GM21515 (cell line): ENCODE measurements around the gene MS4A6E.

ENCODE experiments used
- ATAC-seq: cut with Tn5 transposase; IDR thresholded peaks from one replicate; pipeline ENCODE4 v1.9.1; 2021; ENCODE audit not compliant: unreplicated experiment

MS4A6E gene

DNA sequence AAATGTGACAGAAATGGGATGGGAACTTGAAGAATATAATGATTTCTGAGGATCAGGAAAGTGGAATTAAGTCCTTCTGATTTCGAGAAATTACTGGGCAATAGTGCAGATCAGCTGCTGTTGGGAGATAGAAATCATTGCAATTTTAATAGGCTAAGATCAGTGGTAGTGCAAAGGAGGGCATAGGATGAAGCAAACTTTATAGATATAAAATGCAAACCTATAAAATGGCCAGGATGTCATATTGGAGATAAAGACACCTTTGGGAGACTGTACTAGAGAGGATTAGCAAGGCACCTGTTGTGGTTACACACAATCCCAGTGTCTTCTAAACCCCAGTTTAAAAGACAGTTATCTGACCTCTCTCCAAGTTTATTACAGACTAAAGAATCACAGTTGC is 44.8 kb downstream of the MS4A6E start:
- ATAC-seq: no peak

DNA sequence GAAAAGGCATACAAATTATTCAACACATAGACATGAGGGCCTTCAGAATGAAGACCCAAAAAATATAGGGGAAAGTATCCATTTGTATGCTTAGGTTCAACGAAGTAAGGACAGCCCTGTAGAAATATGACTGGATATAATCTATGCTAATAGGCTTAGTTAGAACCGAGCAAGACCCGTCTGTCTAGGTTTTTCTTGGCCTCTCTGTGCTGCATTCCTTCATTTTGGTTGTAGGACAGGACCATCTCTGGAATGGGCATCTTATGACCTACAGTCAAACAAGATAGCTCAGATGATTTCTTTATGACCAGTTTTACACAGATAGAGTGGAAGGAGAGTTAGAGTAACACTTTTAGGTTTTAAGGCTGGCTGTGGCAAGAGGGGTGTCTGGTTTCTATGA is 45.7 kb downstream of the MS4A6E start:
- ATAC-seq: no peak

DNA sequence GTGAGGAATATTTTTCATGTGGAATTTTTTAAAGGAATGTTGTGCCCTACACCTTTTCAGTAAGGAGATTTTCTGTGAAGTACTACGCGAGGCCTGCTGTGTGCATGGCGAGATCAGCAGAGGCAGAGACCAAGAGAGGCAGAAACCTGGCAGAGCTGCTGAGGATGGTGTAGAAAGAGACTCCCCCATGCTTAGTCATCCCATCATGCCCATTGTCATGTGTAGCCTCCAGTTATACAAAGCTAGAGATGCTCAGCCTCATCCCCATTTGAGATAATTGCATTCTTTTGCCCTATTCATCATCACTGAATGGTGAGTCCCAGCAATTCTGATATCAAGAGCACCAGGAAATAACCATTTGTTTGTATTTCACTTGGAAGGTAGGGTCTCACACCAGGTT is 48.3 kb downstream of the MS4A6E start:
- ATAC-seq: no peak

DNA sequence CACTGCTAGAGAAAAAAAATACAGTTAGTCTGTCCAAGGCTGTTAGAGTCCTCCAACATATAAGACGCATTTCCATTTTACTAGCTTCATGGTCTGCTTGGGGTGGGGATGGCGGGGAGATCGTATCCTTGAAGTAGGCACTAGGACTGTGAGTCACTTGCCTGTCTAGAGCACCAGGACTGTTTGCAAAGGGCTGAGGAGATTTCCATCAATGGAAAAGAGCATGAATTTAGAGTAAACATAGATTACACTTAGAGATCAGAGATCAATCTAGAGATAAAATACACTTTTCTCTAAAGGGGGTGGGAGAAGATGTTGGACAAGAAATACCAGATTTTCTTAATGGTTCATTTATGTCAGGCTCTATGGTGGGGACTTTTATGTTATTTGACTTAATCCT is 49.5 kb downstream of the MS4A6E start:
- ATAC-seq: no peak

DNA sequence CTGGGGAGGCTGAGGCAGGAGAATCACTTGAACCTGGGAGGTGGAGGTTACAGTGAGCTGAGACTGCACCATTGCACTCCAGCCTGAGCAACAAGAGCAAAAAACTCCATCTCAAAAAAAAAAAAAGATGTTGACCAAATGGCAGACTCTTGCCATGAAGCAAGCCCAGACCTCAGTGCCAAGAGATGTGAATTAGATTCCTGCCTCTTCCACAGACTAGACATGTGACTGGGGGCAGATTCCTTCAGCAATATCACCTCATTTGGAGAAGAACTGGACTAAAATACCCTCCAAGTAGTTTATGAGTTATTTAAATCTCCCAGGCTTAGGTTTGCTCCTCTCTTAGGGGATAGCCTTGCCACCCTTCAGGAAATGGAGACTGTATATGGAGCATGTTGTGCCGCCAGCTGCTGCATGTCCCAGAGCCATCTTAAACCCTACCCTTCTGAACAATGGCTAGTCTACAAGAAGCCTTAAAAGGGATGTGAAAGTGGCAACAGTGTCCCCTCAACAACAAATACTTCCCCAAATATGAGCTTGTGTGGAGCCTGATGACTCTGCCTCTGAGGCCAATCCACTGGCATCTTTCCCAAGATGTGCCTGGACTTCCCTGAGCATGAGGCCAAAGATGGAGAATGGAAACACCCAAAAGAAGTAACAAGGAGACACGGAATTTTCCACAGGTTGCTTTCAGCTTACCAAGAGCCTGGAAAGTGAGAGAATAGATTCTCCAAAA is 50.5 kb downstream of the MS4A6E start:
- peak; percentile 52 for ATAC-seq

DNA sequence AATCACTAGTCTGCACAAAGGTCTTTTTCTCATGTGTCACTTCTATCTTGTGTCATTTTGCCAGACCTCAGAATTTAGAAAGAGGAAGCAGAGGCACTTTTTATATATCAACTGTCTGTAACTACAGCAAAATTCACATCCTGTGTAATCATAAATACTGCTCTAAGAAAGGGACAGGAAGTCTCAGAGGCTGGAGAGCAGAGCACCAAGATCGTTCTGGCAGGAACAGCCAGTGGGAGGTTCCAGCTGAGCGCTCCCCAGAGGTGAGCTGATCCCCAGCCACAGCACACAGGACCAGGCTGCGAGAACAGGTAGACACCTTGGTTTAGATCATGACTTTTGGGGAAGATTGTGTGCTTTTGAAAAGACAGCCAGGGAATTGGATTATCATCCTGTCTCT is 51.3 kb downstream of the MS4A6E start, which contains the start of gene MS4A7:
Gene MS4A7, plus strand, starts transcription at position 179 of the 400 bp plus-strand sequence. CDS start 4,610 bp downstream, outside the sequence.
- ATAC-seq: peak; percentile 92

DNA sequence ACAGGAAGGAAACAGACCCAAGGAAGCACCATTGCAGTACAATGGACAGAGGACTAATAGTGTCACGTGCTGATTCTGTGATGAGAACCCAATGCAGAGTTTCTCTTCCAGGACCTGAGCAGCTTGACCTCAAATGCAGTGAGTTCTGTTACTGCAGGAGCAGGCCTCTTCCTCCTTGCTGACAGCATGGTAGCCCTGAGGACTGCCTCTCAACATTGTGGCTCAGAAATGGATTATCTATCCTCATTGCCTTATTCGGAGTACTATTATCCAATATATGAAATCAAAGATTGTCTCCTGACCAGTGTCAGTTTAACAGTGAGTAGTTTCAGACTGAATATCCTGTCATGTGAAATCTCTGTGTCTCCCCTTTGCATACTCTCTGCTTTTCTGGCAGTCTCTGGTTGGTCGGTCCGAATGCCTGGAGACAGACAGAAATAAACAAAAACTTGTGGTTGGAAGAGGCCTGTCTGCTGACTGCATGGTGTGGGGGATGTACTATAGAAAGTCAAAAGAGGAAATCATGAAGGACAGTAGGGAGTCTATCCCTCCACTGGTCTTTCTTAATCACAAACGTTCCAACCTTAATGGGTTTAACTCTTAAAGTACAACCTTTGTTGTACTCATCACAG is 62.3 kb downstream of the MS4A6E start:
- ATAC-seq: peak; percentile 86

DNA sequence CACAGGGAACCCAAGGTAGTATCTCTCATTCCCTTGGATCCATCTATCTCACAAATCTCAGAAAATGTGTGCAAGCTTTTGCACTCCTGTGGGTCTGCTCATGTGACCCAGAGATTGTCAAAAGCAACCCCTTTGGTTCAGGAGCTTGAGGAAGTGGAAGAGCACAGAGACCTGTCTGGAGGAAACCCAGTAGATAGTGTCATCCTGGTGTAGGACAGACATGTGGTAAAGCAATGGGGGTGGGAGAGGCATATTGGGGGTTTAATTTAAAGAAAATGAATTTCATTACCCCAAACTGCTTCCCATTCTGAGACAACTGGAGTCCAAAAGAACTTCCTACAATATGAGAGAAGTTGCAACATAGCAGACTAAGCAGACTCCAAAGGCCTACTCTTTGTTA is 63.4 kb downstream of the MS4A6E start:
- no peak for ATAC-seq
